ENCODE data around the gene ANKS1B.

- TF ChIP-seq MAX (IDR thresholded peaks at IDR 0.05; ENCODE audit: low read depth, low read length) = no peak
- no peak for TF ChIP-seq RELB (IDR thresholded peaks at IDR 0.05; ENCODE audit: low read depth)
- no peak for TF ChIP-seq HDGF (IDR thresholded peaks at IDR 0.05)
- no peak for TF ChIP-seq RFX5 (IDR thresholded peaks at IDR 0.05; ENCODE audit: low read depth, low read length)
- no peak for TF ChIP-seq POLR2AphosphoS5 (IDR thresholded peaks at IDR 0.05; ENCODE audit: low read length)
- TF ChIP-seq CTCF (IDR thresholded peaks at IDR 0.05 in 2 of 3, conservative IDR thresholded peaks at IDR 0.05 in 1 of 3; ENCODE audit: control insufficient read depth in 2 of 3, extremely low read depth in 1 of 3, insufficient read depth in 1 of 3, low read depth in 3 of 3, low read length in 3 of 3) = no peak
- TF ChIP-seq CEBPZ (IDR thresholded peaks at IDR 0.05; ENCODE audit: low read depth, low read length) = no peak
- no peak for TF ChIP-seq CBFB (IDR thresholded peaks at IDR 0.05; ENCODE audit: low read depth)
- no peak for TF ChIP-seq ZNF274 (IDR thresholded peaks at IDR 0.05; ENCODE audit: insufficient read depth, insufficient read length)
- TF ChIP-seq SIN3A (IDR thresholded peaks at IDR 0.05; ENCODE audit: low read depth, low read length) = no peak
- TF ChIP-seq WRNIP1 (IDR thresholded peaks at IDR 0.05; ENCODE audit: borderline replicate concordance, low read depth, low read length) = no peak
- TF ChIP-seq NR2F1 (conservative IDR thresholded peaks at IDR 0.05) = no peak
- TF ChIP-seq EZH2 (IDR thresholded peaks at IDR 0.05; ENCODE audit: borderline replicate concordance, control insufficient read depth, low read depth, low read length) = no peak
Observed at GRCh38 chr12:98808243-98808875, 1176.4 kb downstream of the ANKS1B start.
